ENCODE results near the gene KCNA1.

- TF ChIP-seq POLR2AphosphoS5 (IDR thresholded peaks at IDR 0.05; ENCODE audit: borderline replicate concordance, low read depth, low read length) = no peak
- no peak for TF ChIP-seq EZH2 (IDR thresholded peaks at IDR 0.05)
- TF ChIP-seq FOXP2 (optimal IDR thresholded peaks at IDR 0.05; ENCODE audit: control extremely low read depth, extremely low read length, insufficient read depth) = no peak
Observed at GRCh38 chr12:4873947-4874346, 35.8 kb upstream of the KCNA1 start.
